Esophagus squamous epithelium (tissue), 4 donors: ENCODE results near the gene PRND.

Experiments used
- POLR2A ChIP-seq, 4 donors: fragments of 450-650 bp; IDR thresholded peaks; one replicate each; pipeline ENCODE4 v1.6.1; 2017; ENCODE audit warnings: antibody characterized with exemption in 4 of 4, mild to moderate bottlenecking in 4 of 4, moderate library complexity in 3 of 4
- TF ChIP-seq, protein P1 (sequence below), 6 experiments: fragments of 450-650 bp in 4 of 6; fragments of 200-600 bp in 2 of 6; sonication (generic) in 2 of 6; IDR thresholded peaks; one replicate each; pipeline ENCODE4 v1.5.1; 2016 to 2019; ENCODE audit warnings: antibody characterized with exemption in 6 of 6, mild to moderate bottlenecking in 4 of 6, moderate library complexity in 4 of 6

GRCh38 chr20:4685923-4686221, 35.8 kb upstream of the PRND start:
- no peak for TF ChIP-seq POLR2A (IDR thresholded peaks at IDR 0.05)
- TF ChIP-seq, protein P1, sequence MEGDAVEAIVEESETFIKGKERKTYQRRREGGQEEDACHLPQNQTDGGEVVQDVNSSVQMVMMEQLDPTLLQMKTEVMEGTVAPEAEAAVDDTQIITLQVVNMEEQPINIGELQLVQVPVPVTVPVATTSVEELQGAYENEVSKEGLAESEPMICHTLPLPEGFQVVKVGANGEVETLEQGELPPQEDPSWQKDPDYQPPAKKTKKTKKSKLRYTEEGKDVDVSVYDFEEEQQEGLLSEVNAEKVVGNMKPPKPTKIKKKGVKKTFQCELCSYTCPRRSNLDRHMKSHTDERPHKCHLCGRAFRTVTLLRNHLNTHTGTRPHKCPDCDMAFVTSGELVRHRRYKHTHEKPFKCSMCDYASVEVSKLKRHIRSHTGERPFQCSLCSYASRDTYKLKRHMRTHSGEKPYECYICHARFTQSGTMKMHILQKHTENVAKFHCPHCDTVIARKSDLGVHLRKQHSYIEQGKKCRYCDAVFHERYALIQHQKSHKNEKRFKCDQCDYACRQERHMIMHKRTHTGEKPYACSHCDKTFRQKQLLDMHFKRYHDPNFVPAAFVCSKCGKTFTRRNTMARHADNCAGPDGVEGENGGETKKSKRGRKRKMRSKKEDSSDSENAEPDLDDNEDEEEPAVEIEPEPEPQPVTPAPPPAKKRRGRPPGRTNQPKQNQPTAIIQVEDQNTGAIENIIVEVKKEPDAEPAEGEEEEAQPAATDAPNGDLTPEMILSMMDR (IDR thresholded peaks at IDR 0.05), result no peak
